ENCODE measurements around the gene RADX. TPM values are rescaled to one million over a fixed set of nuclear protein-coding genes. Genes with fewer than 3 reads are reported as not detected.

Gene RADX
- total and polyA plus RNA-seq, 2 of the 13 experiments (the other 11 are each of a cell fraction or from before 2014, with no cell fraction given): 1.1 to 2.7 TPM

DNA sequence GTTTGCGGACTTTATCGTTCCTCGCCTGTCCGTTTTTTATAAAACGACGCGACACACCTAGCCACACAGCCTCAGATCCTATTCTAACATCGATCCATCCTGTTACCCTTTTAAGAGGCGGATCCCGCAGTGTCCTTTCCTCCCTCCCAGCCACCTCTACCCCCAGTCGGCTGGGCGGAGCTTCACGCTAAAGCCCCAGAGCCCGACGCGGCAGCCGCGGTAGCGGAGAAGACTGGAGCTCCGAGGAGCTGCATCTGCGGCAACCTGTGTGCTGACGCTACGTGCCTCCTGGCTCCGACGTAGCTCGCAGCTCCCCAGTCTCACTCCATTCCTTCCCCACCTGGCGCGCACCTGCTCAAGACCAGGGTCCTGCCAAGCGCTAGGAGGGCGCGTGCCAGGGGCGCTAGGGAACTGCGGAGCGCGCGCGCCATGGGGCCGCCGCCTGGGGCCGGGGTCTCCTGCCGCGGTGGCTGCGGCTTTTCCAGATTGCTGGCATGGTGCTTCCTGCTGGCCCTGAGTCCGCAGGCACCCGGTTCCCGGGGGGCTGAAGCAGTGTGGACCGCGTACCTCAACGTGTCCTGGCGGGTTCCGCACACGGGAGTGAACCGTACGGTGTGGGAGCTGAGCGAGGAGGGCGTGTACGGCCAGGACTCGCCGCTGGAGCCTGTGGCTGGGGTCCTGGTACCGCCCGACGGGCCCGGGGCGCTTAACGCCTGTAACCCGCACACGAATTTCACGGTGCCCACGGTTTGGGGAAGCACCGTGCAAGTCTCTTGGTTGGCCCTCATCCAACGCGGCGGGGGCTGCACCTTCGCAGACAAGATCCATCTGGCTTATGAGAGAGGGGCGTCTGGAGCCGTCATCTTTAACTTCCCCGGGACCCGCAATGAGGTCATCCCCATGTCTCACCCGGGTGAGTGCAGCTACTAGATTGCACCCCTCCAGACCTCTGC lies 115.0 kb downstream of the RADX start, which contains the start of gene RNF128 (continued):
- TF ChIP-seq POLR2AphosphoS5 (IDR thresholded peaks at IDR 0.05; ENCODE audit: low read depth, low read length) (peak; percentile 83), PTBP1 (IDR thresholded peaks at IDR 0.05; ENCODE audit: low read depth, low read length, poor library complexity, severe bottlenecking) (no peak), TRIM24 (CRISPR knock-in tag; IDR thresholded peaks at IDR 0.05) (no peak), U2AF1 (optimal IDR thresholded peaks at IDR 0.05; ENCODE audit: low read depth, low read length) (no peak), MIXL1 (CRISPR knock-in tag; IDR thresholded peaks at IDR 0.05) (no peak), ZNF562 (CRISPR knock-in tag; IDR thresholded peaks at IDR 0.05; ENCODE audit: borderline replicate concordance) (no peak), NR2F6 (IDR thresholded peaks at IDR 0.05) (no peak), NR2F6 (CRISPR knock-in tag; IDR thresholded peaks at IDR 0.05) (no peak), NRL (CRISPR knock-in tag; IDR thresholded peaks at IDR 0.05; ENCODE audit: borderline replicate concordance) (no peak), RBFOX2 (IDR thresholded peaks at IDR 0.05; ENCODE audit: low read depth, low read length) (peak; percentile 94), ZNF691 (CRISPR knock-in tag; IDR thresholded peaks at IDR 0.05; ENCODE audit: borderline replicate concordance, low read depth) (no peak), ZNF121 (CRISPR knock-in tag; IDR thresholded peaks at IDR 0.05) (0 out of 2 replicates have a peak, but pooled peaks have one; percentile 9), GATAD2A (CRISPR knock-in tag; IDR thresholded peaks at IDR 0.05) (peak; percentile 42; the same call in 1 of the 2 replicates), MXI1 (IDR thresholded peaks at IDR 0.05; ENCODE audit: borderline replicate concordance, low read depth, low read length) (peak; percentile 33; the same call in 1 of the 3 replicates), ZNF569 (CRISPR knock-in tag; IDR thresholded peaks at IDR 0.05; ENCODE audit: borderline replicate concordance) (no peak), ZNF10 (CRISPR knock-in tag; IDR thresholded peaks at IDR 0.05; ENCODE audit: borderline replicate concordance, low read depth) (no peak), ZNF790 (CRISPR knock-in tag; IDR thresholded peaks at IDR 0.05; ENCODE audit: borderline replicate concordance) (no peak), ARNT2 (CRISPR knock-in tag; IDR thresholded peaks at IDR 0.05; ENCODE audit: low read depth) (peak; percentile 37; the same call in 1 of the 2 replicates), PRDM10 (CRISPR knock-in tag; IDR thresholded peaks at IDR 0.05; ENCODE audit: low read depth) (no peak), KLF13 (CRISPR knock-in tag; IDR thresholded peaks at IDR 0.05) (no peak), KAT8 (CRISPR knock-in tag; IDR thresholded peaks at IDR 0.05) (no peak; the same call in 1 of the 2 replicates)
- TF ChIP-seq, protein P1, sequence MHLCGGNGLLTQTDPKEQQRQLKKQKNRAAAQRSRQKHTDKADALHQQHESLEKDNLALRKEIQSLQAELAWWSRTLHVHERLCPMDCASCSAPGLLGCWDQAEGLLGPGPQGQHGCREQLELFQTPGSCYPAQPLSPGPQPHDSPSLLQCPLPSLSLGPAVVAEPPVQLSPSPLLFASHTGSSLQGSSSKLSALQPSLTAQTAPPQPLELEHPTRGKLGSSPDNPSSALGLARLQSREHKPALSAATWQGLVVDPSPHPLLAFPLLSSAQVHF (CRISPR knock-in tag; IDR thresholded peaks at IDR 0.05): no peak; the same call in 1 of the 2 replicates
- TF ChIP-seq, protein P2, sequence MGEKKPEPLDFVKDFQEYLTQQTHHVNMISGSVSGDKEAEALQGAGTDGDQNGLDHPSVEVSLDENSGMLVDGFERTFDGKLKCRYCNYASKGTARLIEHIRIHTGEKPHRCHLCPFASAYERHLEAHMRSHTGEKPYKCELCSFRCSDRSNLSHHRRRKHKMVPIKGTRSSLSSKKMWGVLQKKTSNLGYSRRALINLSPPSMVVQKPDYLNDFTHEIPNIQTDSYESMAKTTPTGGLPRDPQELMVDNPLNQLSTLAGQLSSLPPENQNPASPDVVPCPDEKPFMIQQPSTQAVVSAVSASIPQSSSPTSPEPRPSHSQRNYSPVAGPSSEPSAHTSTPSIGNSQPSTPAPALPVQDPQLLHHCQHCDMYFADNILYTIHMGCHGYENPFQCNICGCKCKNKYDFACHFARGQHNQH (CRISPR knock-in tag; IDR thresholded peaks at IDR 0.05): no peak
